ENCODE results near the gene RAB6B. TPM values are rescaled to one million over a fixed set of nuclear protein-coding genes. Genes with fewer than 3 reads are reported as not detected.

The RAB6B gene
- total RNA-seq, 1 experiment from 2014 or later, result 14.1 TPM

DNA sequence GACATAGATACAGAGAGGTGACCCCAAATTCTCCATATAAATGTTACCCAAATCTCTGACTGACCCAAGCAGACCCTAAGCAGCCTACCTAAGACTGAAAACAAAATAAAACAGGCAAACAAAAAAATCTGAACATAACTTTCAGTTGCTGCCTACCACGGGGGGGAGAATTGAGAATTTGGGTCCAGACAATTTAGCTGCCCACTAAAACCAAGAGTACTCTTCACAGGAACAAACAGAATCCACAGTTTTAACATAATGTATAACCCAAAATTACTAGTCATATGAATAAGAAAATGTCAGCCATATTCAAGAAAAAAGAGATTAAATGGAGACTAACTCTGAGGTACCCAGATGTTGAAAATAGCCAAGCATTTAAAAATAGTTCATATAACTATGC is 45.6 kb downstream of the RAB6B start (continued):
- TF ChIP-seq, protein P1, sequence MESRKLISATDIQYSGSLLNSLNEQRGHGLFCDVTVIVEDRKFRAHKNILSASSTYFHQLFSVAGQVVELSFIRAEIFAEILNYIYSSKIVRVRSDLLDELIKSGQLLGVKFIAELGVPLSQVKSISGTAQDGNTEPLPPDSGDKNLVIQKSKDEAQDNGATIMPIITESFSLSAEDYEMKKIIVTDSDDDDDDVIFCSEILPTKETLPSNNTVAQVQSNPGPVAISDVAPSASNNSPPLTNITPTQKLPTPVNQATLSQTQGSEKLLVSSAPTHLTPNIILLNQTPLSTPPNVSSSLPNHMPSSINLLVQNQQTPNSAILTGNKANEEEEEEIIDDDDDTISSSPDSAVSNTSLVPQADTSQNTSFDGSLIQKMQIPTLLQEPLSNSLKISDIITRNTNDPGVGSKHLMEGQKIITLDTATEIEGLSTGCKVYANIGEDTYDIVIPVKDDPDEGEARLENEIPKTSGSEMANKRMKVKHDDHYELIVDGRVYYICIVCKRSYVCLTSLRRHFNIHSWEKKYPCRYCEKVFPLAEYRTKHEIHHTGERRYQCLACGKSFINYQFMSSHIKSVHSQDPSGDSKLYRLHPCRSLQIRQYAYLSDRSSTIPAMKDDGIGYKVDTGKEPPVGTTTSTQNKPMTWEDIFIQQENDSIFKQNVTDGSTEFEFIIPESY (IDR thresholded peaks at IDR 0.05; ENCODE audit: extremely low read depth, insufficient replicate concordance, low read length), result no peak
- no peak for TF ChIP-seq POLR2AphosphoS5 (IDR thresholded peaks at IDR 0.05; ENCODE audit: low read depth, low read length)
- no peak for TF ChIP-seq TCF7L2 (IDR thresholded peaks at IDR 0.05; ENCODE audit: borderline replicate concordance, extremely low read depth, insufficient read depth, insufficient read length)
- TF ChIP-seq, protein P2, sequence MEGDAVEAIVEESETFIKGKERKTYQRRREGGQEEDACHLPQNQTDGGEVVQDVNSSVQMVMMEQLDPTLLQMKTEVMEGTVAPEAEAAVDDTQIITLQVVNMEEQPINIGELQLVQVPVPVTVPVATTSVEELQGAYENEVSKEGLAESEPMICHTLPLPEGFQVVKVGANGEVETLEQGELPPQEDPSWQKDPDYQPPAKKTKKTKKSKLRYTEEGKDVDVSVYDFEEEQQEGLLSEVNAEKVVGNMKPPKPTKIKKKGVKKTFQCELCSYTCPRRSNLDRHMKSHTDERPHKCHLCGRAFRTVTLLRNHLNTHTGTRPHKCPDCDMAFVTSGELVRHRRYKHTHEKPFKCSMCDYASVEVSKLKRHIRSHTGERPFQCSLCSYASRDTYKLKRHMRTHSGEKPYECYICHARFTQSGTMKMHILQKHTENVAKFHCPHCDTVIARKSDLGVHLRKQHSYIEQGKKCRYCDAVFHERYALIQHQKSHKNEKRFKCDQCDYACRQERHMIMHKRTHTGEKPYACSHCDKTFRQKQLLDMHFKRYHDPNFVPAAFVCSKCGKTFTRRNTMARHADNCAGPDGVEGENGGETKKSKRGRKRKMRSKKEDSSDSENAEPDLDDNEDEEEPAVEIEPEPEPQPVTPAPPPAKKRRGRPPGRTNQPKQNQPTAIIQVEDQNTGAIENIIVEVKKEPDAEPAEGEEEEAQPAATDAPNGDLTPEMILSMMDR (IDR thresholded peaks at IDR 0.05 in 2 of 3, conservative IDR thresholded peaks at IDR 0.05 in 1 of 3; ENCODE audit: borderline replicate concordance in 1 of 3, insufficient read depth in 1 of 3, low read depth in 2 of 3, low read length in 2 of 3), result no peak

DNA sequence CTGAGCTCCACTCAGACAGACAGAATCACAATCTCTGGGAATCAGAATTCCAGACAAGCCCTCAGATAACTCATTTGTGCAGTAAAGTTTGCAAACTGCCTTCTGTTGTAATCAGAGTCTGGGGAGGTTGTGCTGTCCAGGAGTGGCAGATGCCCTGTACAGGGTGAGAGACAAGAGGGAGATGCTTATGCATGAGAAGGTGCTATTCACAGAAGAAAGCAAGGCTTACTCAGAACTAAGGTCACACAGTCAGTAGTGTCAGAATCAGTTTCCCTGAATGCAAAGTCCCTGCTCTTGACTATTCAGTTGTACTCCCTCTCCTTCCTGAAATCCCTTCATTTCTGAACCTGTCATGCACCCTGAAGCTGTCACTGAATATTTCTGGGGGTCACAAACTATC is 46.3 kb downstream of the RAB6B start:
- POLR2A ChIA-PET, result no interaction called here
- Histone ChIP-seq H3K27ac (ENCODE audit: low read depth, low read length) (no peak overlapping the region), H3K9ac (ENCODE audit: low read length) (no peak overlapping the region), H3K36me3 (ENCODE audit: control insufficient read depth in 1 of 2, insufficient read depth in 2 of 2, low read length in 2 of 2) (no peaks in the 10 kb centered on the region), H3K4me3 (replicated peaks in 1 of 2; ENCODE audit: low read depth in 1 of 2, low read length in 2 of 2) (no peak overlapping the region), H3K4me1 (ENCODE audit: control insufficient read depth in 1 of 2, insufficient read depth in 2 of 2, low read length in 2 of 2) (no peaks in the 10 kb centered on the region), H3K9me2 (ENCODE audit: insufficient read depth) (no peaks in the 10 kb centered on the region), H3K27me3 (ENCODE audit: insufficient read depth, low read length) (no peaks in the 10 kb centered on the region), H4K20me1 (ENCODE audit: insufficient read depth) (no peaks in the 10 kb centered on the region), H3K4me2 (ENCODE audit: low read length) (no peak overlapping the region), H3K9me3 (ENCODE audit: control insufficient read depth in 1 of 2, insufficient read depth in 1 of 2, low read depth in 1 of 2, low read length in 2 of 2) (no peaks in the 10 kb centered on the region), H2AFZ (ENCODE audit: low read depth, low read length, poor library complexity, severe bottlenecking) (no peak overlapping the region), H3K79me2 (ENCODE audit: insufficient read depth, low read length) (no peaks in the 10 kb centered on the region)
- DNase-seq (ENCODE audit: low read depth, low spot score), result no peak
- no peak for ATAC-seq
- CTCF ChIA-PET, result no interaction called here
- RAD21 ChIA-PET (ENCODE audit: low non-redundant PET in 1 of 2, low total read pairs in 2 of 2, uncharacterized antibody in 2 of 2, unreplicated experiment in 2 of 2), result no interaction called here
- BruUV-seq (replicated peaks), result no TSS peak
- intact Hi-C loops (cut with micrococcal nuclease), result no loop called here
- TF ChIP-seq EZH2phosphoT487 (IDR thresholded peaks at IDR 0.05; ENCODE audit: borderline replicate concordance) (no peak), CEBPB (IDR thresholded peaks at IDR 0.05; ENCODE audit: low read depth) (no peak), YY1 (IDR thresholded peaks at IDR 0.05; ENCODE audit: extremely low read depth, insufficient replicate concordance, low read depth, low read length) (no peak), EGR1 (IDR thresholded peaks at IDR 0.05; ENCODE audit: low read depth) (no peak), ATF3 (IDR thresholded peaks at IDR 0.05) (no peak), JUND (IDR thresholded peaks at IDR 0.05) (no peak), POLR2AphosphoS5 (IDR thresholded peaks at IDR 0.05; ENCODE audit: low read depth, low read length) (no peak), SRF (IDR thresholded peaks at IDR 0.05; ENCODE audit: low read depth) (no peak), POLR2A (IDR thresholded peaks at IDR 0.05; ENCODE audit: borderline replicate concordance, extremely low read depth, insufficient read depth, insufficient read length) (no peak), FOSL1 (IDR thresholded peaks at IDR 0.05; ENCODE audit: low read depth) (no peak), SIN3A (IDR thresholded peaks at IDR 0.05; ENCODE audit: low read depth) (no peak), ELF1 (IDR thresholded peaks at IDR 0.05; ENCODE audit: borderline replicate concordance, low read depth) (no peak)
- TF ChIP-seq, protein P1 (IDR thresholded peaks at IDR 0.05; ENCODE audit: extremely low read depth, insufficient replicate concordance, low read length), result no peak
- TF ChIP-seq, protein P2 (IDR thresholded peaks at IDR 0.05 in 2 of 3, conservative IDR thresholded peaks at IDR 0.05 in 1 of 3; ENCODE audit: borderline replicate concordance in 1 of 3, insufficient read depth in 1 of 3, low read depth in 2 of 3, low read length in 2 of 3), result no peak
- TF ChIP-seq, protein P3, sequence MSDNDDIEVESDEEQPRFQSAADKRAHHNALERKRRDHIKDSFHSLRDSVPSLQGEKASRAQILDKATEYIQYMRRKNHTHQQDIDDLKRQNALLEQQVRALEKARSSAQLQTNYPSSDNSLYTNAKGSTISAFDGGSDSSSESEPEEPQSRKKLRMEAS (IDR thresholded peaks at IDR 0.05), result no peak

All from HCT116 (cell line).